Upper lobe of left lung (tissue), 6 donors: ENCODE measurements around the gene LY6G6D. TPM values are rescaled to one million over a fixed set of nuclear protein-coding genes. Genes with fewer than 3 reads are reported as not detected.

ENCODE experiments used
- ATAC-seq, 2 donors: fragments of 200-7000 bp; cut with Tn5 transposase; one replicate each; pipeline ENCODE4 v1.9.1; 2022; ENCODE audit warnings: mild to moderate bottlenecking in 2 of 2, moderate library complexity in 2 of 2; ENCODE audit not compliant: low FRiP score in 2 of 2
- DNase-seq, 2 donors: peaks; one replicate each; pipeline ENCODE4 v3.0.0-alpha.2; 2019 to 2020
- H3K27ac ChIP-seq, 4 donors: fragments of 200-600 bp; sonication (generic); one replicate each; pipeline ENCODE4 v1.5.1; 2016 to 2019
- H3K27me3 ChIP-seq, 4 donors: fragments of 200-600 bp; sonication (generic); one replicate each; pipeline ENCODE4 v1.5.1; 2017 to 2019
- H3K36me3 ChIP-seq, 4 donors: fragments of 200-600 bp; sonication (generic); one replicate each; pipeline ENCODE4 v1.5.1; 2016 to 2019
- H3K4me1 ChIP-seq, 4 donors: fragments of 200-600 bp; sonication (generic); one replicate each; pipeline ENCODE4 v1.5.1; 2018 to 2019
- H3K4me3 ChIP-seq, 4 donors: fragments of 200-600 bp; sonication (generic); one replicate each; pipeline ENCODE4 v1.5.1; 2017 to 2019; ENCODE audit warnings: mild to moderate bottlenecking in 2 of 4, moderate library complexity in 1 of 4
- H3K9me3 ChIP-seq, 4 donors: fragments of 200-600 bp; sonication (generic); one replicate each; pipeline ENCODE4 v1.5.1; 2018 to 2019
- CTCF ChIP-seq, 6 experiments: fragments of 450-650 bp in 4 of 6; fragments of 200-600 bp in 2 of 6; sonication (generic) in 2 of 6; IDR thresholded peaks; one replicate each; pipeline ENCODE4 v1.5.1; 2016 to 2019; ENCODE audit warnings: antibody characterized with exemption in 6 of 6
- EP300 ChIP-seq, 4 donors: sonication (generic); formaldehyde crosslinking; IDR thresholded peaks; one replicate each; pipeline ENCODE4 v1.5.1; 2017; ENCODE audit warnings: antibody characterized with exemption in 4 of 4, control low read depth in 2 of 4
- POLR2A ChIP-seq, 4 donors: fragments of 450-650 bp; IDR thresholded peaks; one replicate each; pipeline ENCODE4 v1.5.1; 2016 to 2017; ENCODE audit warnings: antibody characterized with exemption in 4 of 4, mild to moderate bottlenecking in 2 of 4
- POLR2AphosphoS5 ChIP-seq, 2 donors: sonication (generic); formaldehyde crosslinking; IDR thresholded peaks; one replicate each; pipeline ENCODE4 v1.5.1; 2017; ENCODE audit warnings: antibody characterized with exemption in 2 of 2
- WGBS, 2 donors: methylation state at CpG; one replicate each; pipeline ENCODE4 v1.1.5; 2017 to 2018; 5-methylcytosine and 5-hydroxymethylcytosine counted together
- total RNA-seq, 6 donors: library from RNA; depleted of rRNA in 4 of 6; stranded (reverse); fragments of >200 nt in 4 of 6; gene quantifications; one replicate each; pipeline versions ENCODE4 v1.1.0 to v1.2.1, GENCODE V29; 2016 to 2021
- donor health status: DM: no; HTN: no; CAD: no; lungs with moderate emphysema.
- donor health status: DM: no; HTN: yes; CAD: no; lungs with severe emphysema.

LY6G6D gene
- total RNA-seq, 6 donors from 2014 or later = not detected

DNA sequence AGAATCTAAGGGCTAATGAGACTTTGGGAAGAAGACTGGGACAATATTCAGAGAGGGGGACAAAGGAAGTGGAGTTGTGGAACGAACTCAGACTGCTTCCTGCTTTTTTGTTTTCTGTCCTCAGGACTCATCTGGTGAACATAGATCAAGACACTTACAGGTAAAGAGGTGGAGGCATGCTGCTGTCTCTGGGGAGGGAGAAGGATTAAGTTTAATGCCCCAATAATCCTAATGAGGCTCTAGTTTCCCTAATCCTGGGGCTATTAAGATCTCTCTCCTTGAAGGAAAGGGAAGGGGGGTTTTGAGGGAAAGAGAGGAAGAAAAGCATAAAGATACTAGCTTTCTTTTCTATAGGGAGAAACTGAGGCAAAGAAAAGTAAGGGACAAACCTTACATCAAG, 29.3 kb downstream of the LY6G6D start:
- Histone ChIP-seq H3K27me3 (no peaks in the 10 kb centered on the region), H3K36me3 (no peaks in the 10 kb centered on the region), H3K9me3 (no peaks in the 10 kb centered on the region), H3K27ac (no peak overlapping the region), H3K4me3 (no peak overlapping the region), H3K4me1 (peaks cover 8 to 12% (median 10%) of the 10 kb centered on the region in 4 donors)
- WGBS, 2 donors = 53 to 59% methylated on average over 1 of the region's 1 CpG
- ATAC-seq (no peak), DNase-seq (no peak)
- TF ChIP-seq POLR2A (IDR thresholded peaks at IDR 0.05) (no peak), POLR2AphosphoS5 (IDR thresholded peaks at IDR 0.05) (no peak), CTCF (IDR thresholded peaks at IDR 0.05) (no peak), EP300 (IDR thresholded peaks at IDR 0.05) (no peak)

GRCh38 chr6:31749301-31750036, 34.3 kb downstream of the LY6G6D start:
- Histone ChIP-seq H3K27me3 (no peaks in the 10 kb centered on the region), H3K4me3 (no peak overlapping the region), H3K27ac (no peak overlapping the region), H3K36me3 (no peaks in the 10 kb centered on the region), H3K4me1 (no peaks in the 10 kb centered on the region), H3K9me3 (no peaks in the 10 kb centered on the region)
- no peak for ATAC-seq
- 92 to 95% methylated on average over 8 of the region's 8 CpGs for WGBS, 2 donors
- TF ChIP-seq POLR2A (IDR thresholded peaks at IDR 0.05) = no peak
- no peak for TF ChIP-seq POLR2AphosphoS5 (IDR thresholded peaks at IDR 0.05)
- no peak for TF ChIP-seq EP300 (IDR thresholded peaks at IDR 0.05)
- no peak for TF ChIP-seq CTCF (IDR thresholded peaks at IDR 0.05)
- DNase-seq = no peak

GRCh38 chr6:31750411-31751022, 35.4 kb downstream of the LY6G6D start:
- no peaks in the 10 kb centered on the region for H3K27me3 ChIP-seq
- H3K27ac ChIP-seq = no peak overlapping the region
- H3K36me3 ChIP-seq = no peaks in the 10 kb centered on the region
- ATAC-seq = no peak
- 86 to 88% methylated on average over 7 of the region's 7 CpGs for WGBS, 2 donors
- no peaks in the 10 kb centered on the region for H3K9me3 ChIP-seq
- H3K4me3 ChIP-seq = no peak overlapping the region
- no peaks in the 10 kb centered on the region for H3K4me1 ChIP-seq
- TF ChIP-seq POLR2AphosphoS5 (IDR thresholded peaks at IDR 0.05) (no peak), CTCF (IDR thresholded peaks at IDR 0.05) (no peak), EP300 (IDR thresholded peaks at IDR 0.05) (no peak), POLR2A (IDR thresholded peaks at IDR 0.05) (no peak)
- no peak for DNase-seq

- Histone ChIP-seq H3K27ac (no peak overlapping the region), H3K4me3 (no peak overlapping the region), H3K27me3 (no peaks in the 10 kb centered on the region), H3K9me3 (no peaks in the 10 kb centered on the region), H3K36me3 (no peaks in the 10 kb centered on the region), H3K4me1 (no peaks in the 10 kb centered on the region)
- no peak for ATAC-seq
- no peak for DNase-seq
- no peak for TF ChIP-seq POLR2AphosphoS5 (IDR thresholded peaks at IDR 0.05)
- no peak for TF ChIP-seq CTCF (IDR thresholded peaks at IDR 0.05)
- no peak for TF ChIP-seq POLR2A (IDR thresholded peaks at IDR 0.05)
- no peak for TF ChIP-seq EP300 (IDR thresholded peaks at IDR 0.05)
- 76 to 80% methylated on average over 8 of the region's 8 CpGs for WGBS, 2 donors
Measured at GRCh38 chr6:31752739-31753319, 37.7 kb downstream of the LY6G6D start.
